ENCODE results near the gene ABCC5.
"Not testable (repeated sequence)": the region's sequence is repeated elsewhere in the genome, so short reads cannot be mapped to it uniquely, and the experiment has no call there.

Gene ABCC5

GRCh38 chr3:184028275-184028890 lies 10.7 kb upstream of the ABCC5 start:
- not testable (repeated sequence) for H3K27ac Mint-ChIP-seq, ATAC-seq, DNase-seq, H3K4me1 Mint-ChIP-seq, H3K27me3 Mint-ChIP-seq, H3K4me3 Mint-ChIP-seq, H3K9me3 Mint-ChIP-seq

- H3K27me3 Mint-ChIP-seq: peaks cover 16% of the 10 kb centered on the region
- H3K4me3 Mint-ChIP-seq, H3K9me3 Mint-ChIP-seq, ATAC-seq, H3K4me1 Mint-ChIP-seq, H3K27ac Mint-ChIP-seq, DNase-seq: not testable (repeated sequence)
These were observed 7.6 kb upstream of the ABCC5 start for GRCh38 chr3:184025256-184025655.

- Mint-ChIP-seq H3K4me3 (peak overlapping the region in 1 of 2 donors; percentile 8), H3K4me1 (peaks cover 13% of the 10 kb centered on the region)
- no peak for DNase-seq
These were observed 4.6 kb upstream of the ABCC5 start for GRCh38 chr3:184022323-184022722.

GRCh38 chr3:184018424-184018973 lies 815 bp upstream of the ABCC5 start:
- H3K4me1 Mint-ChIP-seq: peaks cover 34% of the 10 kb centered on the region
- peak overlapping the region in 1 of 2 donors; percentile 84 for H3K27ac Mint-ChIP-seq
- DNase-seq (no peak), ATAC-seq (no peak)
- H3K27me3 Mint-ChIP-seq: peaks cover 26% of the 10 kb centered on the region
- peak overlapping the region; percentile 92 to 99 for H3K4me3 Mint-ChIP-seq
- no peaks in the 10 kb centered on the region for H3K9me3 Mint-ChIP-seq

More at GRCh38 chr3:184022323-184022722, 4.6 kb upstream of the ABCC5 start:
- no peak for ATAC-seq
- Mint-ChIP-seq H3K9me3 (no peaks in the 10 kb centered on the region), H3K27ac (no peak overlapping the region), H3K27me3 (peaks cover 27% of the 10 kb centered on the region)

- peak overlapping the region; percentile 84 to 96 for H3K27ac Mint-ChIP-seq
- peaks cover 20% of the 10 kb centered on the region for H3K27me3 Mint-ChIP-seq
- H3K4me3 Mint-ChIP-seq: peak overlapping the region; percentile 92 to 99
- ATAC-seq: peak; percentile 82
- peaks cover 34% of the 10 kb centered on the region for H3K4me1 Mint-ChIP-seq
- no peaks in the 10 kb centered on the region for H3K9me3 Mint-ChIP-seq
- DNase-seq: peak; percentile 51 to 69
These were observed 643 bp downstream of the ABCC5 start for GRCh38 chr3:184016811-184017671.

GRCh38 chr3:184016169-184016570 lies 1.5 kb downstream of the ABCC5 start:
- no peak for ATAC-seq
- Mint-ChIP-seq H3K4me1 (peaks cover 34% of the 10 kb centered on the region), H3K9me3 (no peaks in the 10 kb centered on the region), H3K27me3 (peaks cover 14% of the 10 kb centered on the region), H3K4me3 (peak overlapping the region; percentile 17 to 92), H3K27ac (peak overlapping the region in 1 of 2 donors; percentile 65)
- no peak for DNase-seq

GRCh38 chr3:184015381-184016019 lies 2.2 kb downstream of the ABCC5 start:
- peak overlapping the region in 1 of 2 donors; percentile 92 for H3K4me3 Mint-ChIP-seq
- DNase-seq: no peak
- peaks cover 11% of the 10 kb centered on the region for H3K27me3 Mint-ChIP-seq

GRCh38 chr3:184011937-184012889 lies 5.5 kb downstream of the ABCC5 start:
- Mint-ChIP-seq H3K9me3 (no peaks in the 10 kb centered on the region), H3K4me1 (peaks cover 23% of the 10 kb centered on the region), H3K4me3 (no peak overlapping the region), H3K27ac (no peak overlapping the region), H3K27me3 (no peaks in the 10 kb centered on the region)
- no peak for ATAC-seq
- no peak for DNase-seq

More at GRCh38 chr3:184015381-184016019, 2.2 kb downstream of the ABCC5 start:
- no peak overlapping the region for H3K27ac Mint-ChIP-seq
- ATAC-seq: no peak
- H3K9me3 Mint-ChIP-seq: no peaks in the 10 kb centered on the region
- H3K4me1 Mint-ChIP-seq: peaks cover 34% of the 10 kb centered on the region

- Mint-ChIP-seq H3K9me3 (no peaks in the 10 kb centered on the region), H3K27me3 (no peaks in the 10 kb centered on the region), H3K4me1 (peaks cover 23% of the 10 kb centered on the region), H3K4me3 (no peak overlapping the region), H3K27ac (no peak overlapping the region)
- DNase-seq (no peak), ATAC-seq (no peak)
These were observed 6.3 kb downstream of the ABCC5 start for GRCh38 chr3:184011230-184011876.

GRCh38 chr3:184008161-184008560 lies 9.5 kb downstream of the ABCC5 start:
- peaks cover 19% of the 10 kb centered on the region for H3K4me1 Mint-ChIP-seq
- H3K27ac Mint-ChIP-seq: no peak overlapping the region

GRCh38 chr3:184007143-184007813 lies 10.4 kb downstream of the ABCC5 start:
- H3K27ac Mint-ChIP-seq, H3K9me3 Mint-ChIP-seq, H3K27me3 Mint-ChIP-seq, H3K4me3 Mint-ChIP-seq, DNase-seq, ATAC-seq: not testable (repeated sequence)
- H3K4me1 Mint-ChIP-seq: peaks cover 19% of the 10 kb centered on the region

More at GRCh38 chr3:184008161-184008560, 9.5 kb downstream of the ABCC5 start:
- no peaks in the 10 kb centered on the region for H3K27me3 Mint-ChIP-seq
- ATAC-seq (no peak), DNase-seq (no peak)
- H3K4me3 Mint-ChIP-seq: no peak overlapping the region
- H3K9me3 Mint-ChIP-seq: no peaks in the 10 kb centered on the region

- ATAC-seq: peak; percentile 69
- Mint-ChIP-seq H3K27ac (no peak overlapping the region), H3K4me1 (peaks cover 19% of the 10 kb centered on the region), H3K4me3 (peak overlapping the region; percentile 40 to 55), H3K9me3 (no peaks in the 10 kb centered on the region), H3K27me3 (no peaks in the 10 kb centered on the region)
- DNase-seq: peak; percentile 5 to 16
These were observed 11.7 kb downstream of the ABCC5 start for GRCh38 chr3:184005941-184006507.

GRCh38 chr3:184004476-184004875 lies 13.2 kb downstream of the ABCC5 start:
- H3K9me3 Mint-ChIP-seq: no peaks in the 10 kb centered on the region
- no peak for ATAC-seq
- no peak overlapping the region for H3K27ac Mint-ChIP-seq
- DNase-seq: no peak
- no peak overlapping the region for H3K4me3 Mint-ChIP-seq
- H3K4me1 Mint-ChIP-seq: peaks cover 19% of the 10 kb centered on the region
- no peaks in the 10 kb centered on the region for H3K27me3 Mint-ChIP-seq

Data from stimulated activated naive CD8-positive, alpha-beta T cell treated with anti-CD3 and anti-CD28 coated beads, Interleukin-15, amount 100 ng/mL, for 72 hours (primary cell).